RWPE2 (cell line): ENCODE measurements around the gene CR1.
"Not testable (repeated sequence)": the region's sequence is repeated elsewhere in the genome, so short reads cannot be mapped to it uniquely, and the experiment has no call there.

Experiments
- ATAC-seq: fragments of 200-7000 bp; cut with Tn5 transposase; 3 replicates; pipeline ENCODE4 v1.9.1; 2021; ENCODE audit warnings: low read depth
- DNase-seq: peaks from one replicate; pipeline ENCODE4 v3.0.0-alpha.2; 2020; ENCODE audit warnings: low spot score
- H3K27ac ChIP-seq: fragments of 450-650 bp; 2 replicates; pipeline ENCODE4 v1.5.1; 2017; ENCODE audit warnings: mild to moderate bottlenecking; ENCODE audit not compliant: poor library complexity, severe bottlenecking
- H3K27me3 ChIP-seq: fragments of 250-450 bp; sonication (Bioruptor Pico); 2 replicates; pipeline ENCODE4 v1.5.1; 2021; ENCODE audit warnings: mild to moderate bottlenecking, moderate library complexity; ENCODE audit not compliant: insufficient read depth, poor library complexity, severe bottlenecking
- H3K36me3 ChIP-seq: fragments of 250-450 bp; sonication (Bioruptor Pico); 2 replicates; pipeline ENCODE4 v1.5.1; 2020; ENCODE audit warnings: low read depth, mild to moderate bottlenecking, moderate library complexity
- H3K4me1 ChIP-seq: fragments of 250-450 bp; sonication (Bioruptor Pico); 2 replicates; pipeline ENCODE4 v1.5.1; 2021; ENCODE audit warnings: mild to moderate bottlenecking, moderate library complexity; ENCODE audit not compliant: insufficient read depth, poor library complexity, severe bottlenecking
- H3K4me3 ChIP-seq: fragments of 250-450 bp; sonication (Bioruptor Pico); 2 replicates; pipeline ENCODE4 v1.5.1; 2021; ENCODE audit warnings: mild to moderate bottlenecking, moderate library complexity; ENCODE audit not compliant: severe bottlenecking
- H3K9me3 ChIP-seq: fragments of 250-450 bp; sonication (Bioruptor Pico); 2 replicates; pipeline ENCODE4 v1.5.1; 2021; ENCODE audit warnings: mild to moderate bottlenecking, moderate library complexity; ENCODE audit not compliant: severe bottlenecking
- TF ChIP-seq, protein P1 (sequence below): fragments of 450-650 bp; IDR thresholded peaks from one replicate; pipeline ENCODE4 v1.5.1; 2017; ENCODE audit warnings: mild to moderate bottlenecking, moderate library complexity; ENCODE audit not compliant: poor library complexity, severe bottlenecking

Gene CR1

DNA sequence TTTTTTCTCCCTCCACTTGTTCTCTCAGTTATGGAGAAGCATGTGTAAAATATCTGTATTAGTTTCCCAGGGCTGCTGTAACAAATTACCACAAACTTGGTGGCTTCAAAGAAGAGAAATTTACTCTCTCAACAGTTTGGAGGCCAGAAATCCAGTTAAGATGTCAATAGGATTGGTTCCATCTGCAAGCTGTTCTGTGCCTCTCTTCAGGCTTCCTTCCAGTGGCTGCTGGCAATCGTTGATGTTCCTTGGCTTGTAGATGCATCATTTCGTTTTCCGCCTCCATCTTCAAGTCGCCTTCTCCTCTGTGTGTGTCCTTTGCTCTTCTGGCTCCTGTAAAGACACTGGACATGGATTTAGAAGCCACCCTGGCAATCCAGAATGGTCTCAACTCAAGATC is 194.6 kb downstream of the CR1 start:
- H3K36me3 ChIP-seq, ATAC-seq, DNase-seq, H3K27ac ChIP-seq, H3K9me3 ChIP-seq, H3K4me3 ChIP-seq, H3K27me3 ChIP-seq, H3K4me1 ChIP-seq: not testable (repeated sequence)

DNA sequence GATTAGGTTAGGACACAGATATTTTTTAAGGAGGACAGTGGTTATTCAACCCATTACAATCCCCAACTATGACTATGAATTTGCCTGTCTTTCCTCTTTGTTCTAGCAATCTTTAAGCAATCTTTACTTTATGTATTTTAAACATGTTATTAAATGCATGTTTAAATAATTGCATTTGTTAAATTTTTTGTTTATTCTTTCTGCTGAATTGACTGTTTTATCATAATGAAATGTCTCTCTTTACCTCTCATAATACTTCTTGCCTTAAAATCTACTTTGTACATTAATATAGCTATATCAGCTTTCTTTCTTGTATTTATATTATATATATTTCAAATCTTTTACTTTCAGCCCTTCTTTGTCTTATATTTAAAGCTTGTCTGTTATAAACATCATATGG is 195.1 kb downstream of the CR1 start:
- no peaks in the 10 kb centered on the region for H3K4me1 ChIP-seq
- DNase-seq (no peak), ATAC-seq (no peak)
- H3K27me3 ChIP-seq = no peaks in the 10 kb centered on the region
- TF ChIP-seq, protein P1, sequence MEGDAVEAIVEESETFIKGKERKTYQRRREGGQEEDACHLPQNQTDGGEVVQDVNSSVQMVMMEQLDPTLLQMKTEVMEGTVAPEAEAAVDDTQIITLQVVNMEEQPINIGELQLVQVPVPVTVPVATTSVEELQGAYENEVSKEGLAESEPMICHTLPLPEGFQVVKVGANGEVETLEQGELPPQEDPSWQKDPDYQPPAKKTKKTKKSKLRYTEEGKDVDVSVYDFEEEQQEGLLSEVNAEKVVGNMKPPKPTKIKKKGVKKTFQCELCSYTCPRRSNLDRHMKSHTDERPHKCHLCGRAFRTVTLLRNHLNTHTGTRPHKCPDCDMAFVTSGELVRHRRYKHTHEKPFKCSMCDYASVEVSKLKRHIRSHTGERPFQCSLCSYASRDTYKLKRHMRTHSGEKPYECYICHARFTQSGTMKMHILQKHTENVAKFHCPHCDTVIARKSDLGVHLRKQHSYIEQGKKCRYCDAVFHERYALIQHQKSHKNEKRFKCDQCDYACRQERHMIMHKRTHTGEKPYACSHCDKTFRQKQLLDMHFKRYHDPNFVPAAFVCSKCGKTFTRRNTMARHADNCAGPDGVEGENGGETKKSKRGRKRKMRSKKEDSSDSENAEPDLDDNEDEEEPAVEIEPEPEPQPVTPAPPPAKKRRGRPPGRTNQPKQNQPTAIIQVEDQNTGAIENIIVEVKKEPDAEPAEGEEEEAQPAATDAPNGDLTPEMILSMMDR = no peak
- no peaks in the 10 kb centered on the region for H3K36me3 ChIP-seq
- H3K9me3 ChIP-seq = no peaks in the 10 kb centered on the region
- no peak overlapping the region for H3K27ac ChIP-seq
- H3K4me3 ChIP-seq = no peak overlapping the region
